GM13977 (cell line): ENCODE measurements around the gene POU2AF3.

Experiments used
- DNase-seq: peaks from one replicate; pipeline ENCODE4 v3.0.0; 2012; ENCODE audit warnings: low spot score
- CTCF ChIP-seq: IDR thresholded peaks from 2 replicates; pipeline ENCODE4 v1.5.1; 2012; ENCODE audit warnings: mild to moderate bottlenecking, control low read depth; ENCODE audit not compliant: insufficient read depth; ENCODE audit errors: extremely low read depth, missing control alignments
- in situ Hi-C: fragments of 300-500 bp; cut with MboI; formaldehyde crosslinking; loops from one replicate; pipeline ENCODE4 v1.12.0; 2022; ENCODE audit warnings: low sequenced_read_pairs, low pct_unique_long_range_greater_than_20kb, mixed read lengths, inconsistent platforms; ENCODE audit not compliant: unreplicated experiment

The POU2AF3 gene

GRCh38 chr11:111344032-111344431 lies 45.7 kb downstream of the POU2AF3 start:
- in situ Hi-C loops = no loop called here
- DNase-seq = no peak
- TF ChIP-seq CTCF = no peak

- TF ChIP-seq CTCF = no peak
- in situ Hi-C loops = no loop called here
These were observed 48.8 kb downstream of the POU2AF3 start for GRCh38 chr11:111347002-111347722.

GRCh38 chr11:111347723-111348115 lies 49.4 kb downstream of the POU2AF3 start:
- no peak for DNase-seq
- TF ChIP-seq CTCF = no peak
- in situ Hi-C loops = no loop called here

More at GRCh38 chr11:111347002-111347722, 48.8 kb downstream of the POU2AF3 start:
- no peak for DNase-seq

- DNase-seq = no peak
- in situ Hi-C loops = no loop called here
- TF ChIP-seq CTCF = no peak
These were observed 49.8 kb downstream of the POU2AF3 start for GRCh38 chr11:111348147-111348546.

GRCh38 chr11:111349191-111349695 lies 50.9 kb downstream of the POU2AF3 start:
- no peak for TF ChIP-seq CTCF
- DNase-seq = no peak
- in situ Hi-C loops = no loop called here

GRCh38 chr11:111350811-111351210 lies 52.5 kb downstream of the POU2AF3 start:
- in situ Hi-C loops = no loop called here
- no peak for DNase-seq
- no peak for TF ChIP-seq CTCF
